ENCODE results near the gene NSDHL. TPM values are rescaled to one million over a fixed set of nuclear protein-coding genes. Genes with fewer than 3 reads are reported as not detected.
A peak's percentile ranks its signal among the peaks of the same experiment; 100 is the strongest.

Gene NSDHL
- total and polyA plus RNA-seq, 7 donors = 6.1 to 32.5 (median 9.9) TPM

GRCh38 chrX:152893980-152894610 is 63.2 kb downstream of the NSDHL start:
- WGBS, 2 donors = 85 to 93% methylated on average over 9 of the region's 9 CpGs
- H3K9me3 ChIP-seq = no peaks in the 10 kb centered on the region
- H3K4me1 ChIP-seq = no peaks in the 10 kb centered on the region
- H3K27ac ChIP-seq = no peak overlapping the region
- H3K27me3 ChIP-seq = peaks cover 0 to 15% (median 0%) of the 10 kb centered on the region in 3 donors
- H3K4me3 ChIP-seq = no peak overlapping the region
- H3K36me3 ChIP-seq = no peaks in the 10 kb centered on the region
- intact Hi-C loops (cut with DNase I) = no loop called here
- TF ChIP-seq EP300 (IDR thresholded peaks at IDR 0.05) = no peak
- TF ChIP-seq, protein P1, sequence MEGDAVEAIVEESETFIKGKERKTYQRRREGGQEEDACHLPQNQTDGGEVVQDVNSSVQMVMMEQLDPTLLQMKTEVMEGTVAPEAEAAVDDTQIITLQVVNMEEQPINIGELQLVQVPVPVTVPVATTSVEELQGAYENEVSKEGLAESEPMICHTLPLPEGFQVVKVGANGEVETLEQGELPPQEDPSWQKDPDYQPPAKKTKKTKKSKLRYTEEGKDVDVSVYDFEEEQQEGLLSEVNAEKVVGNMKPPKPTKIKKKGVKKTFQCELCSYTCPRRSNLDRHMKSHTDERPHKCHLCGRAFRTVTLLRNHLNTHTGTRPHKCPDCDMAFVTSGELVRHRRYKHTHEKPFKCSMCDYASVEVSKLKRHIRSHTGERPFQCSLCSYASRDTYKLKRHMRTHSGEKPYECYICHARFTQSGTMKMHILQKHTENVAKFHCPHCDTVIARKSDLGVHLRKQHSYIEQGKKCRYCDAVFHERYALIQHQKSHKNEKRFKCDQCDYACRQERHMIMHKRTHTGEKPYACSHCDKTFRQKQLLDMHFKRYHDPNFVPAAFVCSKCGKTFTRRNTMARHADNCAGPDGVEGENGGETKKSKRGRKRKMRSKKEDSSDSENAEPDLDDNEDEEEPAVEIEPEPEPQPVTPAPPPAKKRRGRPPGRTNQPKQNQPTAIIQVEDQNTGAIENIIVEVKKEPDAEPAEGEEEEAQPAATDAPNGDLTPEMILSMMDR (IDR thresholded peaks at IDR 0.05) = no peak
- TF ChIP-seq POLR2A (IDR thresholded peaks at IDR 0.05) = no peak
- no peak for TF ChIP-seq POLR2AphosphoS5 (IDR thresholded peaks at IDR 0.05)
- peak; percentile 57 for DNase-seq

DNA sequence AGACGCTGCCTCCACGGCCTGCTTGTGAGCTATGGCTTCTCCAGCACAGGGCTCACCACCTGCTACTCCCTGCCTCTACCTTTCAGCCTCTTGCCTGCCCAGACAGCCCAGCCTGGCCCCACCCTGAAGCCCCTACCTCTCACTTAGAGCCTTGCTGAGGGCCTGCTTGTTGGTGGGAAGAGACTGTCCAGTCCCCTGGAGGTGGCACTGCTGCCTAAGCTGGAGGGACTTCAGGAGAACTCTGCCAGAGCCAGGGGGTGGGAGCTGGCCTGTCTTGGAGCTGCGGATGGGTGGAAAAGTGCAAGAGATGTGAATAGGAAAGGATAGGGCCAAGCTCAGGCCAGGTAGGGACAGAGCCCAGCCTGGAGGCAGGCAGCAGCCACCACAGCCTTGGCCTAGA is 64.3 kb downstream of the NSDHL start:
- H3K4me1 ChIP-seq = no peaks in the 10 kb centered on the region
- H3K36me3 ChIP-seq = no peaks in the 10 kb centered on the region
- TF ChIP-seq, protein P1 (IDR thresholded peaks at IDR 0.05) = no peak
- TF ChIP-seq EP300 (IDR thresholded peaks at IDR 0.05) = no peak
- no peak for TF ChIP-seq POLR2A (IDR thresholded peaks at IDR 0.05)
- H3K27me3 ChIP-seq = peaks cover 0 to 15% (median 0%) of the 10 kb centered on the region in 3 donors
- H3K4me3 ChIP-seq = no peak overlapping the region
- intact Hi-C loops (cut with DNase I) = no loop called here
- no peaks in the 10 kb centered on the region for H3K9me3 ChIP-seq
- H3K27ac ChIP-seq = no peak overlapping the region
- no peak for DNase-seq
- WGBS, 2 donors = 91 to 94% methylated on average over 3 of the region's 3 CpGs

GRCh38 chrX:152895724-152896420 is 65.0 kb downstream of the NSDHL start:
- DNase-seq = no peak
- Histone ChIP-seq H3K27ac (no peak overlapping the region), H3K9me3 (no peaks in the 10 kb centered on the region), H3K36me3 (no peaks in the 10 kb centered on the region), H3K4me3 (no peak overlapping the region), H3K4me1 (no peaks in the 10 kb centered on the region), H3K27me3 (peaks cover 0 to 15% (median 0%) of the 10 kb centered on the region in 3 donors)
- no peak for TF ChIP-seq EP300 (IDR thresholded peaks at IDR 0.05)
- no peak for TF ChIP-seq POLR2A (IDR thresholded peaks at IDR 0.05)
- TF ChIP-seq, protein P1 (IDR thresholded peaks at IDR 0.05) = no peak
- no peak for TF ChIP-seq POLR2AphosphoS5 (IDR thresholded peaks at IDR 0.05)
- intact Hi-C loops (cut with DNase I) = no loop called here
- WGBS, 2 donors = 30 to 79% methylated on average over 8 of the region's 8 CpGs

- no peak for DNase-seq
- Histone ChIP-seq H3K4me3 (no peak overlapping the region), H3K4me1 (no peaks in the 10 kb centered on the region), H3K36me3 (no peaks in the 10 kb centered on the region), H3K27me3 (peaks cover 0 to 15% (median 0%) of the 10 kb centered on the region in 3 donors), H3K9me3 (no peaks in the 10 kb centered on the region), H3K27ac (no peak overlapping the region)
- no peak for TF ChIP-seq POLR2AphosphoS5 (IDR thresholded peaks at IDR 0.05)
- TF ChIP-seq, protein P1 (IDR thresholded peaks at IDR 0.05) = no peak
- TF ChIP-seq EP300 (IDR thresholded peaks at IDR 0.05) = no peak
- TF ChIP-seq POLR2A (IDR thresholded peaks at IDR 0.05) = no peak
- WGBS, 2 donors = 72 to 81% methylated on average over 8 of the region's 8 CpGs
- intact Hi-C loops (cut with DNase I) = no loop called here
Measured at GRCh38 chrX:152896450-152896849, 65.6 kb downstream of the NSDHL start.

Data from sigmoid colon (tissue), 7 donors.